RCC 7860 (cell line): ENCODE results near the gene SCN3A.

Experiments used
- DNase-seq: peaks from one replicate; pipeline ENCODE4 v3.0.0-alpha.2; 2015; ENCODE audit warnings: low spot score
- FAIRE-seq: peaks from 2 replicates; lab custom pipeline; 2012; peaks lifted over from hg19 to GRCh38; lab: Jason Lieb, UNC

The SCN3A gene

GRCh38 chr2:165192729-165193128 lies 11.1 kb downstream of the SCN3A start:
- DNase-seq: no peak
- no peak for FAIRE-seq

- DNase-seq (no peak), FAIRE-seq (no peak)
These were observed 12.6 kb downstream of the SCN3A start for GRCh38 chr2:165191096-165191728.

- DNase-seq (no peak), FAIRE-seq (no peak)
These were observed 18.2 kb downstream of the SCN3A start for GRCh38 chr2:165185633-165186032.

- DNase-seq (no peak), FAIRE-seq (no peak)
These were observed 21.8 kb downstream of the SCN3A start for GRCh38 chr2:165182029-165182428.

GRCh38 chr2:165176780-165177179 lies 27.1 kb downstream of the SCN3A start:
- no peak for FAIRE-seq

GRCh38 chr2:165173215-165173614 lies 30.6 kb downstream of the SCN3A start:
- FAIRE-seq (no peak), DNase-seq (no peak)

More at GRCh38 chr2:165176780-165177179, 27.1 kb downstream of the SCN3A start:
- no peak for DNase-seq

GRCh38 chr2:165164201-165164600 lies 39.6 kb downstream of the SCN3A start:
- no peak for DNase-seq
- no peak for FAIRE-seq

GRCh38 chr2:165163761-165164160 lies 40.1 kb downstream of the SCN3A start:
- no peak for DNase-seq
- FAIRE-seq: no peak

- DNase-seq (no peak), FAIRE-seq (no peak)
These were observed 41.4 kb downstream of the SCN3A start for GRCh38 chr2:165162466-165162865.

- FAIRE-seq (peak; percentile 91), DNase-seq (peak; percentile 78)
These were observed 42.3 kb downstream of the SCN3A start for GRCh38 chr2:165161510-165161909.

GRCh38 chr2:165157160-165157559 lies 46.7 kb downstream of the SCN3A start:
- DNase-seq (no peak), FAIRE-seq (no peak)

GRCh38 chr2:165155152-165155551 lies 48.7 kb downstream of the SCN3A start:
- FAIRE-seq (no peak), DNase-seq (no peak)

- DNase-seq (no peak), FAIRE-seq (no peak)
These were observed 54.4 kb downstream of the SCN3A start for GRCh38 chr2:165149439-165149838.

GRCh38 chr2:165147186-165148045 lies 56.4 kb downstream of the SCN3A start:
- FAIRE-seq: no peak
- no peak for DNase-seq

GRCh38 chr2:165144315-165144714 lies 59.5 kb downstream of the SCN3A start:
- DNase-seq: no peak
- no peak for FAIRE-seq

GRCh38 chr2:165141601-165142354 lies 62.1 kb downstream of the SCN3A start:
- no peak for DNase-seq
- peak; percentile 4 for FAIRE-seq

- FAIRE-seq (no peak), DNase-seq (no peak)
These were observed 77.6 kb downstream of the SCN3A start for GRCh38 chr2:165126244-165126643.

- FAIRE-seq (no peak), DNase-seq (no peak)
These were observed 81.3 kb downstream of the SCN3A start for GRCh38 chr2:165122521-165122920.

GRCh38 chr2:165120740-165121467 lies 82.9 kb downstream of the SCN3A start:
- DNase-seq (no peak), FAIRE-seq (no peak)

- FAIRE-seq (no peak), DNase-seq (no peak)
These were observed 88.6 kb downstream of the SCN3A start for GRCh38 chr2:165115258-165115657.
